HepG2 (cell line): ENCODE measurements around the gene EIF5A2. TPM values are rescaled to one million over a fixed set of nuclear protein-coding genes. Genes with fewer than 3 reads are reported as not detected.
A peak's percentile ranks its signal among the peaks of the same experiment; 100 is the strongest.

Experiments
- CEBPB ChIP-seq: IDR thresholded peaks from 2 replicates; pipeline ENCODE4 v1.6.1; 2011; ENCODE audit warnings: low read depth, low read length, improper control_type of control experiment, borderline replicate concordance
- CEBPG ChIP-seq: IDR thresholded peaks from 2 replicates; pipeline ENCODE4 v1.6.1; 2016
- CHD2 ChIP-seq: IDR thresholded peaks from 2 replicates; pipeline ENCODE4 v1.6.1; 2011; ENCODE audit warnings: low read depth, low read length, improper control_type of control experiment
- FOSL2 ChIP-seq: sonication (generic); formaldehyde crosslinking; IDR thresholded peaks from 2 replicates; pipeline ENCODE4 v1.4.0; 2020; ENCODE audit warnings: missing genetic modification reagents
- GATAD2A ChIP-seq: IDR thresholded peaks from 2 replicates; pipeline ENCODE4 v1.6.1; 2016
- HMGA1 ChIP-seq: sonication (generic); formaldehyde crosslinking; conservative IDR thresholded peaks from 2 replicates; pipeline ENCODE4 v1.4.0; 2020; ENCODE audit warnings: missing genetic modification reagents
- JUND ChIP-seq: sonication (generic); formaldehyde crosslinking; IDR thresholded peaks from 2 replicates; pipeline ENCODE4 v1.8.0; 2022; ENCODE audit warnings: mild to moderate bottlenecking, missing genetic modification reagents
- KLF16 ChIP-seq, 2 experiments: sonication (generic) in 1 of 2; formaldehyde crosslinking in 1 of 2; IDR thresholded peaks; 2 replicates each; pipeline versions ENCODE4 v1.6.1 to v1.8.0; 2016 to 2023; ENCODE audit warnings: missing genetic modification reagents in 2 of 2, missing compliant biosample characterization in 1 of 2
- MAFK ChIP-seq, 2 experiments: IDR thresholded peaks in 1 of 2; conservative IDR thresholded peaks in 1 of 2; 2 replicates each; pipeline ENCODE4 v1.6.1; 2011; ENCODE audit warnings: improper control_type of control experiment in 2 of 2, low read length in 2 of 2
- NFAT5 ChIP-seq: sonication (generic); formaldehyde crosslinking; IDR thresholded peaks from 2 replicates; pipeline ENCODE4 v1.4.0; 2020; ENCODE audit warnings: missing genetic modification reagents
- NPAS2 ChIP-seq: sonication (generic); formaldehyde crosslinking; IDR thresholded peaks from 2 replicates; pipeline ENCODE4 v1.8.0; 2022; ENCODE audit warnings: mild to moderate bottlenecking, missing genetic modification reagents, borderline replicate concordance
- SAP130 ChIP-seq: IDR thresholded peaks from 2 replicates; pipeline ENCODE4 v1.6.1; 2016; ENCODE audit warnings: low read depth
- ZNF280D ChIP-seq: sonication (generic); formaldehyde crosslinking; IDR thresholded peaks from 2 replicates; pipeline ENCODE4 v1.5.1; 2020; ENCODE audit warnings: mild to moderate bottlenecking, missing genetic modification reagents
- ZNF7 ChIP-seq: IDR thresholded peaks from 2 replicates; pipeline ENCODE4 v1.6.1; 2016; ENCODE audit warnings: missing biosample characterization, missing genetic modification reagents
- polyA plus RNA-seq, 8 experiments: library from polyadenylated mRNA; depleted of rRNA in 3 of 8; stranded (reverse) in 7 of 8; unstranded in 1 of 8; fragments of >200 nt; fragmentation: Illumina TruSeq in 4 of 8; extraction: Trizol in 4 of 8; gene quantifications; 2 replicates each; pipeline versions ENCODE4 v1.2.1 to v1.2.3, GENCODE V29; 2011 to 2016; ENCODE audit warnings: low read depth in 4 of 8, missing spikeins in 1 of 8, mixed read lengths in 1 of 8; ENCODE audit not compliant: insufficient read depth in 1 of 8
- total RNA-seq, 5 experiments: library from RNA; depleted of rRNA; stranded (reverse); fragments of >200 nt; fragmentation: Illumina TruSeq; extraction: Trizol; gene quantifications; 2 replicates each; pipeline ENCODE4 v1.2.3, GENCODE V29; 2016; ENCODE audit warnings: low read depth in 1 of 5

EIF5A2 gene
- total and polyA plus RNA-seq, 2 of the 13 experiments (the other 11 are each of a cell fraction or from before 2014, with no cell fraction given) = 3.5 to 9.4 TPM

GRCh38 chr3:170909129-170909903 lies 879 bp upstream of the EIF5A2 start (continued):
- TF ChIP-seq NFAT5 = no peak
- TF ChIP-seq NPAS2 (CRISPR knock-in tag) = 0 out of 2 replicates have a peak, but pooled peaks have one; percentile 42
- TF ChIP-seq SAP130 (CRISPR knock-in tag) = peak; percentile 11; the same call in 1 of the 2 replicates
- TF ChIP-seq CEBPB = peak; percentile 84
- no peak for TF ChIP-seq CHD2
- TF ChIP-seq HMGA1 (CRISPR knock-in tag) = no peak
- TF ChIP-seq MAFK (conservative IDR thresholded peaks at IDR 0.05 in 1 of 2, IDR thresholded peaks at IDR 0.05 in 1 of 2; ENCODE audit: low read length in 2 of 2) = peak in 1 of 2 experiments; percentile 58; a peak in 2 of 4 replicates
- 0 out of 2 replicates have a peak, but pooled peaks have one; percentile 9 for TF ChIP-seq FOSL2
- TF ChIP-seq GATAD2A (CRISPR knock-in tag) = 0 out of 2 replicates have a peak, but pooled peaks have one; percentile 19
- peak; percentile 75 for TF ChIP-seq CEBPG (CRISPR knock-in tag)
- TF ChIP-seq KLF16 (CRISPR knock-in tag; IDR thresholded peaks at IDR 0.05) = 0 out of 4 replicates have a peak, but pooled peaks of 1 of the 2 experiments have one; percentile 34
- TF ChIP-seq JUND (CRISPR knock-in tag) = 0 out of 2 replicates have a peak, but pooled peaks have one; percentile 3
- peak; percentile 63 for TF ChIP-seq ZNF7
- 0 out of 2 replicates have a peak, but pooled peaks have one; percentile 2 for TF ChIP-seq ZNF280D (CRISPR knock-in tag)
- TF ChIP-seq, all 625 proteins: peak for 15
